ENCODE data around the gene SLC9A1. TPM values are rescaled to one million over a fixed set of nuclear protein-coding genes. Genes with fewer than 3 reads are reported as not detected.
A peak's percentile ranks its signal among the peaks of the same experiment; 100 is the strongest.

SLC9A1 gene
- total RNA-seq, 2 donors from 2014 or later = 63.6 to 99.6 TPM

GRCh38 chr1:27103498-27103897 lies 51.4 kb downstream of the SLC9A1 start:
- intact Hi-C loops (cut with DNase I) = loop anchor here (2.0 kb wide), 1 partner anchor 179 kb away; no protein-coding TSS in a partner anchor
- Histone ChIP-seq H3K9me3 (no peaks in the 10 kb centered on the region), H3K9ac (ENCODE audit: low read depth in 2 of 2, low read length in 2 of 2) (no peak overlapping the region), H3K27ac (no peak overlapping the region), H3K4me1 (no peaks in the 10 kb centered on the region), H3K27me3 (no peaks in the 10 kb centered on the region), H3K36me3 (no peaks in the 10 kb centered on the region), H3K4me3 (no peak overlapping the region)
- TF ChIP-seq, protein P1, sequence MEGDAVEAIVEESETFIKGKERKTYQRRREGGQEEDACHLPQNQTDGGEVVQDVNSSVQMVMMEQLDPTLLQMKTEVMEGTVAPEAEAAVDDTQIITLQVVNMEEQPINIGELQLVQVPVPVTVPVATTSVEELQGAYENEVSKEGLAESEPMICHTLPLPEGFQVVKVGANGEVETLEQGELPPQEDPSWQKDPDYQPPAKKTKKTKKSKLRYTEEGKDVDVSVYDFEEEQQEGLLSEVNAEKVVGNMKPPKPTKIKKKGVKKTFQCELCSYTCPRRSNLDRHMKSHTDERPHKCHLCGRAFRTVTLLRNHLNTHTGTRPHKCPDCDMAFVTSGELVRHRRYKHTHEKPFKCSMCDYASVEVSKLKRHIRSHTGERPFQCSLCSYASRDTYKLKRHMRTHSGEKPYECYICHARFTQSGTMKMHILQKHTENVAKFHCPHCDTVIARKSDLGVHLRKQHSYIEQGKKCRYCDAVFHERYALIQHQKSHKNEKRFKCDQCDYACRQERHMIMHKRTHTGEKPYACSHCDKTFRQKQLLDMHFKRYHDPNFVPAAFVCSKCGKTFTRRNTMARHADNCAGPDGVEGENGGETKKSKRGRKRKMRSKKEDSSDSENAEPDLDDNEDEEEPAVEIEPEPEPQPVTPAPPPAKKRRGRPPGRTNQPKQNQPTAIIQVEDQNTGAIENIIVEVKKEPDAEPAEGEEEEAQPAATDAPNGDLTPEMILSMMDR (IDR thresholded peaks at IDR 0.05) = no peak
- no peak for DNase-seq

GRCh38 chr1:27102707-27103468 lies 52.0 kb downstream of the SLC9A1 start:
- no peak overlapping the region for H3K4me3 ChIP-seq
- no peaks in the 10 kb centered on the region for H3K27me3 ChIP-seq
- DNase-seq = peak; percentile 83
- H3K4me1 ChIP-seq = no peaks in the 10 kb centered on the region
- no peak overlapping the region for H3K9ac ChIP-seq (ENCODE audit: low read depth in 2 of 2, low read length in 2 of 2)
- no peak overlapping the region for H3K27ac ChIP-seq
- intact Hi-C loops (cut with DNase I) = loop anchor here (2.0 kb wide), 1 partner anchor 180 kb away; no protein-coding TSS in a partner anchor
- no peaks in the 10 kb centered on the region for H3K36me3 ChIP-seq
- H3K9me3 ChIP-seq = no peaks in the 10 kb centered on the region
- TF ChIP-seq, protein P1 (IDR thresholded peaks at IDR 0.05) = peak; percentile 96

DNA sequence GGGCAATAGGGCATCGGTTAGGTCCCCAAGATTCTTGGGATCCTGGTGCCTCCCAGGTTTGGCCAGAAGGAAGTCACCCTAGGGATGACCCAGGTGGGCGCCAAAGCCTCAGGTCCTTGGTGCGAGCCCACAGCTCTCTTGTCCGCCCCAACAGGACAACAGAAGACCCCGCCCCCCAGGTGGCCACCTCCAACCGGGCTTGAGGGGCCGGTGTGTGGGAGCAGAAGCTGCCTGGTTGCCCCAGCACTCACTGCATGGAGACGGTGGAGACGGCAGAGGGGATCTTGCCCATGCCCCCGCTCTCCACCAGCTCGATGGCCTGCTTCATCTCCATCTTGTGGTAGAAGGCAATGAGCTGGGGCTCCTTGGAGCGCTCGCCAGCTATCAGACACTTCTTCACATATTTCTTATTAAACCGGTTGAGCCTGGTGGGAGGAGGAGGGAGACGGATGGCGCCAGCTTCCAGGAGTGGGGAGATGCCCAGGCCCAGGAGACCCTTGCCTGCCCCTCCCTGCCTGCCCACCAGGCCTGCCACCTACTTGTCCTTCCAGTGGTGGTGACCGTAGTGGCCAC lies 52.7 kb downstream of the SLC9A1 start:
- H3K4me3 ChIP-seq = no peak overlapping the region
- no peaks in the 10 kb centered on the region for H3K36me3 ChIP-seq
- no peak for DNase-seq
- no peaks in the 10 kb centered on the region for H3K4me1 ChIP-seq
- no peak overlapping the region for H3K27ac ChIP-seq
- H3K9ac ChIP-seq (ENCODE audit: low read depth in 2 of 2, low read length in 2 of 2) = no peak overlapping the region
- intact Hi-C loops (cut with DNase I) = loop anchor here (2.0 kb wide), 1 partner anchor 181 kb away; no protein-coding TSS in a partner anchor
- TF ChIP-seq, protein P1 (IDR thresholded peaks at IDR 0.05) = no peak
- no peaks in the 10 kb centered on the region for H3K9me3 ChIP-seq
- H3K27me3 ChIP-seq = no peaks in the 10 kb centered on the region

DNA sequence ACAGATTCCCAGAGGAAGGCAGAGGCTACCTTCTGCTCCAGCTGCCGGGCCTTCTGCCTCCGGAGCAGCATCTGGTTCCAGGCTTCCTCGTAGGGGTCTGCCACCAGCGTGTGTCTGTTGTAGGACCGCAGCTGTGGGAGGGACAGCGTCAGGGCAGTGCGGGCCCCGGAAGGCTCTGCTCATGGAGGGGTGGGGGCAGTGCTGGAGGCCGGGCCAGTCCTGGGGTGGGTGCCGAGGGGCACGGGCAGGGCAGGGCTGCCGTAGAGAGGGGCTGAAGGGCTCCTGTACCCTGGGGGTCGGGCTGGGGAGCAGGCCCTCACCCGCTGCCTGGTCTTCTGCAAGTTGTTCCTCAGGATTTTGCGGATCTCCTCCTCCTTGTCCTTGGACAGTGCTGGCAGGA lies 53.2 kb downstream of the SLC9A1 start:
- H3K9ac ChIP-seq (ENCODE audit: low read depth in 2 of 2, low read length in 2 of 2) = no peak overlapping the region
- no peaks in the 10 kb centered on the region for H3K4me1 ChIP-seq
- no peaks in the 10 kb centered on the region for H3K27me3 ChIP-seq
- intact Hi-C loops (cut with DNase I) = loop anchor here (2.0 kb wide), 1 partner anchor 181 kb away; no protein-coding TSS in a partner anchor
- no peaks in the 10 kb centered on the region for H3K36me3 ChIP-seq
- H3K4me3 ChIP-seq = no peak overlapping the region
- DNase-seq = no peak
- no peaks in the 10 kb centered on the region for H3K9me3 ChIP-seq
- TF ChIP-seq, protein P1 (IDR thresholded peaks at IDR 0.05) = no peak
- no peak overlapping the region for H3K27ac ChIP-seq

DNA sequence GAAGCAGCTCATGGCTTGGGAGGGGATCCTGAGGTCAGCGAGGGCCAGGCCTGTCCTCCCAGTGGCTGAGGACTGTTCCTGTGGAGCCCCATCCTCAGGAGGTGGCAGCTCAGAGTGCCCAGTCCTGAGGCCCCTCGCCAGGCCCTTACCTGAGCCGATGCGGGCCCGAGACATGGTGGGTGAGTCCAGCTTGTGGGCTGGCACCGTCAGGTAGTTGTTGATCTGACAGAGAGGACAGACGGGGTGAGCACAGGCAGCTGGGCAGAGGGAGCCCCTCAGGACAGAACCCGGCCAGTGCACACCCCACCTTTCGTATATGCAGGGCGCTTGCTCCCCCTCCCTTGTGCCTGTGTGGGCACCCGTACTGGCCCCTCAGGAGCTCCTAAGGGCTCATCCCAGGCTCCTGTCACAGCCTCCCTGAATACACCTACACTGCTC lies 53.9 kb downstream of the SLC9A1 start:
- Histone ChIP-seq H3K4me1 (no peaks in the 10 kb centered on the region), H3K27me3 (no peaks in the 10 kb centered on the region), H3K27ac (no peak overlapping the region), H3K4me3 (no peak overlapping the region), H3K36me3 (no peaks in the 10 kb centered on the region), H3K9me3 (no peaks in the 10 kb centered on the region), H3K9ac (ENCODE audit: low read depth in 2 of 2, low read length in 2 of 2) (no peak overlapping the region)
- TF ChIP-seq, protein P1 (IDR thresholded peaks at IDR 0.05) = no peak
- intact Hi-C loops (cut with DNase I) = no loop called here
- DNase-seq = no peak

Data from colonic mucosa (tissue), 4 donors.